NB4 (cell line): Measurements from ENCODE around the gene MYO1E.

ENCODE experiments used
- DNase-seq: peaks from one replicate; pipeline ENCODE4 v3.0.0; 2010; ENCODE audit warnings: low read depth
- H3K4me3 ChIP-seq: one replicate; pipeline ENCODE4 v1.5.1; 2011; ENCODE audit warnings: mild to moderate bottlenecking, low read depth, low read length, moderate library complexity
- MYC ChIP-seq: IDR thresholded peaks from 2 replicates; pipeline ENCODE4 v1.6.1; 2011; ENCODE audit warnings: low read depth, low read length
- POLR2A ChIP-seq: IDR thresholded peaks from 2 replicates; pipeline ENCODE4 v1.6.1; 2011; ENCODE audit warnings: mild to moderate bottlenecking; ENCODE audit not compliant: insufficient read length; ENCODE audit errors: extremely low read depth
- TF ChIP-seq, protein P1 (sequence below): IDR thresholded peaks from one replicate; pipeline ENCODE4 v1.5.1; 2012; ENCODE audit warnings: low read depth, low read length
- TF ChIP-seq, protein P2 (sequence below): IDR thresholded peaks from 2 replicates; pipeline ENCODE4 v1.6.1; 2011; ENCODE audit warnings: low read depth, low read length

Gene MYO1E

DNA sequence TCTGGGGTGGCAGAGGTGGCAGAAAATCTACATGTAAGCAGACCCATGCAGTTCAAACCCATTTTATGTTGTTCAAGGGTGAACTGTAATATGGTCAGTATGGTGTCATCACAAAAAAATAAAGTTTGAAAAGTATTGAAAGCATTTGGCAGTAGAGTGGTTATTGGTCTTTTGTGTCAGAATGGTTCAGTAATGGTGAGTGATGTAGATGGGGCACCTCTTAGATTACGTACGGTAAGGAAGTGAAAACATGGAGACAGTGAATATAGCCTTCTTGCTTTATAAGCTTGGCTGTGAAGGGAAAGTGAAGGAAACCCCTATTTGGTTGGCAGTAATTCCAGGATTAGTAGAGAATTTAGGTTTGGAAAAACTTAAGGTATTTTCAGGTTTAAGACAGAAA is 284.9 kb downstream of the MYO1E start:
- no peak for TF ChIP-seq POLR2A
- TF ChIP-seq, protein P1, sequence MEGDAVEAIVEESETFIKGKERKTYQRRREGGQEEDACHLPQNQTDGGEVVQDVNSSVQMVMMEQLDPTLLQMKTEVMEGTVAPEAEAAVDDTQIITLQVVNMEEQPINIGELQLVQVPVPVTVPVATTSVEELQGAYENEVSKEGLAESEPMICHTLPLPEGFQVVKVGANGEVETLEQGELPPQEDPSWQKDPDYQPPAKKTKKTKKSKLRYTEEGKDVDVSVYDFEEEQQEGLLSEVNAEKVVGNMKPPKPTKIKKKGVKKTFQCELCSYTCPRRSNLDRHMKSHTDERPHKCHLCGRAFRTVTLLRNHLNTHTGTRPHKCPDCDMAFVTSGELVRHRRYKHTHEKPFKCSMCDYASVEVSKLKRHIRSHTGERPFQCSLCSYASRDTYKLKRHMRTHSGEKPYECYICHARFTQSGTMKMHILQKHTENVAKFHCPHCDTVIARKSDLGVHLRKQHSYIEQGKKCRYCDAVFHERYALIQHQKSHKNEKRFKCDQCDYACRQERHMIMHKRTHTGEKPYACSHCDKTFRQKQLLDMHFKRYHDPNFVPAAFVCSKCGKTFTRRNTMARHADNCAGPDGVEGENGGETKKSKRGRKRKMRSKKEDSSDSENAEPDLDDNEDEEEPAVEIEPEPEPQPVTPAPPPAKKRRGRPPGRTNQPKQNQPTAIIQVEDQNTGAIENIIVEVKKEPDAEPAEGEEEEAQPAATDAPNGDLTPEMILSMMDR: no peak
- TF ChIP-seq MYC: no peak
- TF ChIP-seq, protein P2, sequence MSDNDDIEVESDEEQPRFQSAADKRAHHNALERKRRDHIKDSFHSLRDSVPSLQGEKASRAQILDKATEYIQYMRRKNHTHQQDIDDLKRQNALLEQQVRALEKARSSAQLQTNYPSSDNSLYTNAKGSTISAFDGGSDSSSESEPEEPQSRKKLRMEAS: no peak
- no peak for DNase-seq
- H3K4me3 ChIP-seq: no peak overlapping the region
